HCT116 (cell line): Measurements from ENCODE around the gene HNF4A.

ENCODE experiments used
- CEBPB ChIP-seq: IDR thresholded peaks from 2 replicates; pipeline ENCODE4 v1.6.1; 2012; ENCODE audit warnings: low read depth
- CTCF ChIP-seq, 3 experiments: fragments of 200-600 bp in 1 of 3; sonication (generic) in 1 of 3; IDR thresholded peaks in 2 of 3; conservative IDR thresholded peaks in 1 of 3; 2 replicates each; pipeline ENCODE4 v1.5.1; 2012 to 2017; ENCODE audit warnings: low read depth in 2 of 3, low read length in 2 of 3, antibody characterized with exemption in 1 of 3, borderline replicate concordance in 1 of 3, control low read depth in 1 of 3, mild to moderate bottlenecking in 1 of 3, mixed read lengths in 1 of 3, mixed run types in 1 of 3, moderate library complexity in 1 of 3; ENCODE audit not compliant: insufficient read depth in 1 of 3
- EZH2phosphoT487 ChIP-seq: fragments of 200-600 bp; IDR thresholded peaks from 2 replicates; pipeline ENCODE4 v1.6.1; 2018; ENCODE audit warnings: antibody characterized with exemption, borderline replicate concordance
- FOSL1 ChIP-seq: IDR thresholded peaks from 2 replicates; pipeline ENCODE4 v1.6.1; 2012; ENCODE audit warnings: low read depth
- JUND ChIP-seq: IDR thresholded peaks from 2 replicates; pipeline ENCODE4 v1.6.1; 2012
- POLR2A ChIP-seq: IDR thresholded peaks from 2 replicates; pipeline ENCODE4 v1.7.0; 2011; ENCODE audit warnings: borderline replicate concordance; ENCODE audit not compliant: insufficient read depth, insufficient read length; ENCODE audit errors: extremely low read depth
- POLR2AphosphoS5 ChIP-seq: IDR thresholded peaks from 2 replicates; pipeline ENCODE4 v1.6.1; 2011; ENCODE audit warnings: mild to moderate bottlenecking, low read depth, low read length, moderate library complexity
- REST ChIP-seq: IDR thresholded peaks from 2 replicates; pipeline ENCODE4 v1.6.1; 2012; ENCODE audit warnings: low read depth
- ZFX ChIP-seq: fragments of 450-650 bp; IDR thresholded peaks from 2 replicates; pipeline ENCODE4 v1.6.1; 2017

GRCh38 chr20:44445742-44446710 is 90.5 kb downstream of the HNF4A start:
- TF ChIP-seq POLR2A = no peak
- TF ChIP-seq CEBPB = no peak
- TF ChIP-seq CTCF (IDR thresholded peaks at IDR 0.05 in 2 of 3, conservative IDR thresholded peaks at IDR 0.05 in 1 of 3; ENCODE audit: borderline replicate concordance in 1 of 3, insufficient read depth in 1 of 3, low read depth in 2 of 3, low read length in 2 of 3) = no peak
- TF ChIP-seq REST = no peak
- TF ChIP-seq JUND = no peak
- TF ChIP-seq ZFX = no peak
- TF ChIP-seq EZH2phosphoT487 = no peak
- TF ChIP-seq FOSL1 = no peak
- no peak for TF ChIP-seq POLR2AphosphoS5
